GM18907 (cell line): ENCODE measurements around the gene MEX3C.

Experiments used
- ATAC-seq: cut with Tn5 transposase; IDR thresholded peaks from one replicate; pipeline ENCODE4 v1.9.1; 2021; ENCODE audit warnings: mild to moderate bottlenecking, moderate library complexity; ENCODE audit not compliant: unreplicated experiment

MEX3C gene

DNA sequence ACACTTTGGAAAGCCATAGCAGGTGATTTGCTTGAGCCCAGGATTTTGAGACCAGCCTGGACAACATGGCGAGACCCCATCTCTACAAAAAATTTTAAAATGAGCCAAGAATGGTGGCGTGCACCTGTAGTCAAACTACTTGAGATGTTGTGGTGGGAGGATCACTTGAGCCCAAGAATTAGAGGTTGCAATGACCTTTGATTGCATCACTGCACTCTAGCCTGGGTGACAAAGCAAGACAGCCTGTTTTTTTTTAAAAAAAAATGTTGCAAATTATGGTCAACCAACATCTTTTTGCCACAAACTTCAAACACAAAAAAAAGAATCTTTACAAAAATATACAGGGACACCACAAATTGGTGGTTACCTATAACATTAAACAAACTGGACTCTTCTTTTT lies 40.3 kb downstream of the MEX3C start:
- no peak for ATAC-seq

DNA sequence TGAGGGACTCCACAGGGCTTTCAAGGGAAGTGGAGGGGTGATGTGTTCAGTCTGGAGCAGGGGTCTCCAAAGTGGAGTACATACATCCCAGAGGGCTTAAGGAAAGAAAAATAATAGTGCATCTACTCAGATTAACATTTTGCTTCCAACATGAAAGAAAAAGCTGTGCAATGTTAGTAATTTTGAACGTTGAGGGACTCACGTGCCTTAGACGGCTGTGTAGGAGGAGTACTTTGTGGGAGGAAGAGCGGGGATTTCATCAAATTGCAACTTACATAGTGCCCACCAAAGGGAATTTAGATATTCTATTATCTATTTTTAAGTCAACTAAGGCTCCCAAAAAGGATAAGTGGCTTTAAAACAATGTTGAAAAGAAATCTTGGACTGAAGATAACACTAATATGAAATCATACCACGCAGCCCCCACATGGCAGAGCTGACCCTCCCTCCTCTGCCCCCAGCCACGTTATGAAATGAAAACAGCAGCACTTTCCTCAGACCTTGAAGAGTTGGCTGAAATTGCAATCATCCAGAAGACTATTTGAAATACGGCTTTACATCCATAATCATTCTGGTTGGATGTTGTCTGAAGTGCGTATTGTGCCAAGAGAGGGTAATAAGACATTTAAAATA lies 42.9 kb downstream of the MEX3C start:
- ATAC-seq = peak; percentile 1

- ATAC-seq = peak; percentile 79
These were observed 43.7 kb downstream of the MEX3C start for GRCh38 chr18:51153659-51154371.

GRCh38 chr18:51151568-51152511 lies 45.6 kb downstream of the MEX3C start:
- ATAC-seq = peak; percentile 31

- no peak for ATAC-seq
These were observed 46.3 kb downstream of the MEX3C start for GRCh38 chr18:51151185-51151567.

- ATAC-seq = no peak
These were observed 47.3 kb downstream of the MEX3C start for GRCh38 chr18:51150113-51150700.

DNA sequence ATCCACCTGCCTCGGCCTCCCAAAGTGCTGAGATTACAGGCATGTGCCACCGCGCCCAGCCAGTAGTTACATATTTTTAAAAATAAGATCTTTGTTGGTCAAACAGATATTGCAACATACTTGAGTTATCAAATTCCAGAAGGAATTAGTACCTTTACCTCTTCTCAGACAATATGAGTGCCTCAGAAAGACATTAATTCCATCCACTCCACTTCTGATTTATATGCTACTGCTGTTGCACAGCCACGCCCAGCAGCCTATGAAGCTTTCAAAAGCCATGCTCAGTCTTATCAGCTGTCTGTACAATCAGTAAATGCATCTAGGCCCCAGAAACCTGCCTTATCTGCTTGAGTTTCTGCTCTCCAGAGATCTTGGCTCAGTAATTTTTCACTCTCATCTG lies 47.8 kb downstream of the MEX3C start:
- no peak for ATAC-seq

DNA sequence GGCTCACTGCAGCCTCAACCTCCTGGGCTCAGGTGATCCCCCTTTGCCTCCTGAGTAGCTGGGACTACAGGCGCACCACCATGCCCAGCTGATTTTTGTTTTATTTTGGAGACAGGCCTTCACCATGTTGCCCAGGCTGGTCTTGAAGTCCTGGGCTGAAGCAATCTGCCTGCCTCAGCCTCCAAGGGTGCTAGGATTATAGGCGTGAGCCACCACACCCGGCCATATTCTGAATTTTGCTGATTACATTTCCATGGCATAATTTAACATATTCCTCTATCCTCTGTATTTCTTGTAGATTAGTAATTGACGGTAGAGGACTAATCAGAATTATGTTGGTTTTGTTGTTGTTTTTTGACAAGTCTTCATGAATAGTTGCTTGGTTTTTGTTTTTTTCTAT lies 50.6 kb downstream of the MEX3C start:
- ATAC-seq = no peak

- no peak for ATAC-seq
These were observed 58.5 kb downstream of the MEX3C start for GRCh38 chr18:51138936-51139335.

DNA sequence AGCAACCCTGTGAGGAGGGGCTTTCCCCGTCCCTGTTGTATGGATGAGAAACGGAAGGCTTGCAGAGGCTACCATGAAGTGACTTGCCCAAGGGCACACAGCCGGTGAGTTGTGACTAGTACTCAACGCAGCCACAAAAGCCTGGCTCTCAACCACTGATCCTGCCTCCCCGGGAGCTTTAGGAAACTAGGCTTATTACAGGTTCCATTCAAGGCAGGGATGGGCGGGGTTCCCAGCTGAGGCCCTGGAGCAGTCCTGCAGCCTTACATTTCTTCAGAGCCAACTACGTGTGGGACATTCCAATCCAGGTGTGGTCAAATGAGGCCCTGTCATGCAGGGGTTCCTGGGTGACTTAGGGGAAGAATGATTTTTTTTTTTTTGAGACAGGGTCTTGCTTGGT lies 59.6 kb downstream of the MEX3C start:
- ATAC-seq = no peak

GRCh38 chr18:51137026-51137729 lies 60.3 kb downstream of the MEX3C start:
- no peak for ATAC-seq

- ATAC-seq = no peak
These were observed 61.7 kb downstream of the MEX3C start for GRCh38 chr18:51135795-51136194.

- no peak for ATAC-seq
These were observed 62.1 kb downstream of the MEX3C start for GRCh38 chr18:51135364-51135763.

- no peak for ATAC-seq
These were observed 62.8 kb downstream of the MEX3C start for GRCh38 chr18:51134721-51135120.

GRCh38 chr18:51133580-51134160 lies 63.8 kb downstream of the MEX3C start:
- ATAC-seq = no peak

GRCh38 chr18:51132256-51132935 lies 65.1 kb downstream of the MEX3C start:
- peak; percentile 54 for ATAC-seq

GRCh38 chr18:51128533-51128932 lies 68.9 kb downstream of the MEX3C start:
- no peak for ATAC-seq

GRCh38 chr18:51127664-51128063 lies 69.8 kb downstream of the MEX3C start:
- ATAC-seq = no peak

DNA sequence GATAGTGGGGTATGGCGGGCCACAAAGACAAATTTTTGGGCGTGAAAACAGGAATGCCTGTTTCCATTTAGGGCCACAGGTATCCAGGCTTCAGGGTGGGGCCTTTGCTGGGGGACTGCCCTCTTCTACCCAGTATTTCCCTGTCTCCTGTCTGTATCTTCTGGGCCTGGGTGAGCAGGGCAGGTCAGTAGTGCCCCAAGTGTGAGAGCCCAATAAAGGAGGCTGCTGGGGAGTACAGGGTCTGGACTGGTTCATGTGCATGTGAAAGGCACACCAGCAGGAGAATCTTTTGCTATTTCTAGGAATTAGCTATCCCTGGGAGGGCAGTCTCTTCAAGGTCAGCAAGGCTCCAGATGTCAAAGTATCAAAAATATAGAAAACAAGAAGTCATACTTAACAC lies 71.5 kb downstream of the MEX3C start:
- no peak for ATAC-seq
